HL-60 (cell line): ENCODE measurements around the gene TBC1D20.

ENCODE experiments used
- GABPA ChIP-seq: IDR thresholded peaks from 2 replicates; pipeline ENCODE4 v1.6.1; 2012; ENCODE audit warnings: low read depth
- SPI1 ChIP-seq: IDR thresholded peaks from 2 replicates; pipeline ENCODE4 v1.6.1; 2012; ENCODE audit warnings: low read depth, mild to moderate bottlenecking, borderline replicate concordance
- TF ChIP-seq, protein P1 (sequence below): IDR thresholded peaks from one replicate; pipeline ENCODE4 v1.5.1; 2011; ENCODE audit warnings: low read length, control low read depth, inconsistent platforms; ENCODE audit not compliant: insufficient read depth
- TF ChIP-seq, protein P2 (sequence below): IDR thresholded peaks from 2 replicates; pipeline ENCODE4 v1.6.1; 2012; ENCODE audit warnings: low read depth; ENCODE audit not compliant: insufficient replicate concordance

DNA sequence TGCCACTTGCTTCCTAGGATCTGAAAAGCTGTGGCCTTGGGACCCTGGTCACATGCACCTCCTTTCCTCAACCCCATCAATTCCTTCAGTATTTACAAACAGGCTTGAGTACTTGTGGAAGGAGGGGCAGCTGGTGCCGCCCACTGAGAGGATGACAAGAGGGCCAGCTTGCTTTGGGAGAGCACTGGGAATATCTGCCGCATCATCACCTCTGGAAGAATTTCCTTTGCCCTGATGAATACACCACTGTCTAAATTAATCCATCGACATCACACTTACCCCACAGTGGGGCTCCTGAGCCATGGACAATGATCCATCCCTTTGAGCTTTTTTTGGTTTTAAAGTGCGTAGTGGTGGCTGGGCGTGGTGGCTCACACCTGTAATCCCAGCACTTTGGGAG lies 25.9 kb downstream of the TBC1D20 start:
- TF ChIP-seq, protein P1, sequence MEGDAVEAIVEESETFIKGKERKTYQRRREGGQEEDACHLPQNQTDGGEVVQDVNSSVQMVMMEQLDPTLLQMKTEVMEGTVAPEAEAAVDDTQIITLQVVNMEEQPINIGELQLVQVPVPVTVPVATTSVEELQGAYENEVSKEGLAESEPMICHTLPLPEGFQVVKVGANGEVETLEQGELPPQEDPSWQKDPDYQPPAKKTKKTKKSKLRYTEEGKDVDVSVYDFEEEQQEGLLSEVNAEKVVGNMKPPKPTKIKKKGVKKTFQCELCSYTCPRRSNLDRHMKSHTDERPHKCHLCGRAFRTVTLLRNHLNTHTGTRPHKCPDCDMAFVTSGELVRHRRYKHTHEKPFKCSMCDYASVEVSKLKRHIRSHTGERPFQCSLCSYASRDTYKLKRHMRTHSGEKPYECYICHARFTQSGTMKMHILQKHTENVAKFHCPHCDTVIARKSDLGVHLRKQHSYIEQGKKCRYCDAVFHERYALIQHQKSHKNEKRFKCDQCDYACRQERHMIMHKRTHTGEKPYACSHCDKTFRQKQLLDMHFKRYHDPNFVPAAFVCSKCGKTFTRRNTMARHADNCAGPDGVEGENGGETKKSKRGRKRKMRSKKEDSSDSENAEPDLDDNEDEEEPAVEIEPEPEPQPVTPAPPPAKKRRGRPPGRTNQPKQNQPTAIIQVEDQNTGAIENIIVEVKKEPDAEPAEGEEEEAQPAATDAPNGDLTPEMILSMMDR = no peak
- TF ChIP-seq SPI1 (no peak), GABPA (no peak)
- TF ChIP-seq, protein P2, sequence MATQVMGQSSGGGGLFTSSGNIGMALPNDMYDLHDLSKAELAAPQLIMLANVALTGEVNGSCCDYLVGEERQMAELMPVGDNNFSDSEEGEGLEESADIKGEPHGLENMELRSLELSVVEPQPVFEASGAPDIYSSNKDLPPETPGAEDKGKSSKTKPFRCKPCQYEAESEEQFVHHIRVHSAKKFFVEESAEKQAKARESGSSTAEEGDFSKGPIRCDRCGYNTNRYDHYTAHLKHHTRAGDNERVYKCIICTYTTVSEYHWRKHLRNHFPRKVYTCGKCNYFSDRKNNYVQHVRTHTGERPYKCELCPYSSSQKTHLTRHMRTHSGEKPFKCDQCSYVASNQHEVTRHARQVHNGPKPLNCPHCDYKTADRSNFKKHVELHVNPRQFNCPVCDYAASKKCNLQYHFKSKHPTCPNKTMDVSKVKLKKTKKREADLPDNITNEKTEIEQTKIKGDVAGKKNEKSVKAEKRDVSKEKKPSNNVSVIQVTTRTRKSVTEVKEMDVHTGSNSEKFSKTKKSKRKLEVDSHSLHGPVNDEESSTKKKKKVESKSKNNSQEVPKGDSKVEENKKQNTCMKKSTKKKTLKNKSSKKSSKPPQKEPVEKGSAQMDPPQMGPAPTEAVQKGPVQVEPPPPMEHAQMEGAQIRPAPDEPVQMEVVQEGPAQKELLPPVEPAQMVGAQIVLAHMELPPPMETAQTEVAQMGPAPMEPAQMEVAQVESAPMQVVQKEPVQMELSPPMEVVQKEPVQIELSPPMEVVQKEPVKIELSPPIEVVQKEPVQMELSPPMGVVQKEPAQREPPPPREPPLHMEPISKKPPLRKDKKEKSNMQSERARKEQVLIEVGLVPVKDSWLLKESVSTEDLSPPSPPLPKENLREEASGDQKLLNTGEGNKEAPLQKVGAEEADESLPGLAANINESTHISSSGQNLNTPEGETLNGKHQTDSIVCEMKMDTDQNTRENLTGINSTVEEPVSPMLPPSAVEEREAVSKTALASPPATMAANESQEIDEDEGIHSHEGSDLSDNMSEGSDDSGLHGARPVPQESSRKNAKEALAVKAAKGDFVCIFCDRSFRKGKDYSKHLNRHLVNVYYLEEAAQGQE = no peak
